Stimulated activated CD4-positive, alpha-beta T cell treated with anti-CD3 and anti-CD28 coated beads, Interleukin-4, amount 100 ng/mL, for 24 hours (primary cell): Measurements from ENCODE around the gene SCRT2.
A peak's percentile ranks its signal among the peaks of the same experiment; 100 is the strongest.
"Not testable (repeated sequence)": the region's sequence is repeated elsewhere in the genome, so short reads cannot be mapped to it uniquely, and the experiment has no call there.

ENCODE experiments used
- DNase-seq: peaks from one replicate; pipeline ENCODE4 v3.0.0-alpha.2; 2020

SCRT2 gene

GRCh38 chr20:675453-676314 is at the start of gene SCRT2:
SCRT2 (minus strand) TSS chr20:675802; CDS start chr20:675601, 201 bp downstream.
- peak; percentile 60 for DNase-seq

GRCh38 chr20:724797-725196 is 49.2 kb upstream of the SCRT2 start:
- not testable (repeated sequence) for DNase-seq

DNA sequence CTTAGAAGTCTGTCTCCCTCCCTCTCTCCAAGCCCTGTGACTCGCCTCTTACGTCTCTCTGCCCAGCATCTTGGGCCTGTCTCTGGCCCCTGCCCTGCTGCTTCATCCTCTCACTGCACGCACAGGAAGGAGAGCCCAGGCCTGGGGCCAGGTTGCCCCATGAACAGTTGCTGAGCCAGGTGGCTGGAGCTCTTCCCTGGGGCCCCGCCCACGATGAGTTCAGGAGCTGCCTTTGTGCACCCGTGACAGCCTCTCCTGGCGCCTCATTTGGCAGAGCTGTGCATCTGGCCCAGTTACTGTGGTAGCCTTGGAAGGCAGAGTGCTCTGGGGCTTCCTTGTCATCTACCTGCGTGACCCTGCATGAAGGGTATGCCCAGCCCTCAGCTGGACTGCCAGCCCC is 48.2 kb upstream of the SCRT2 start:
- DNase-seq: no peak

DNA sequence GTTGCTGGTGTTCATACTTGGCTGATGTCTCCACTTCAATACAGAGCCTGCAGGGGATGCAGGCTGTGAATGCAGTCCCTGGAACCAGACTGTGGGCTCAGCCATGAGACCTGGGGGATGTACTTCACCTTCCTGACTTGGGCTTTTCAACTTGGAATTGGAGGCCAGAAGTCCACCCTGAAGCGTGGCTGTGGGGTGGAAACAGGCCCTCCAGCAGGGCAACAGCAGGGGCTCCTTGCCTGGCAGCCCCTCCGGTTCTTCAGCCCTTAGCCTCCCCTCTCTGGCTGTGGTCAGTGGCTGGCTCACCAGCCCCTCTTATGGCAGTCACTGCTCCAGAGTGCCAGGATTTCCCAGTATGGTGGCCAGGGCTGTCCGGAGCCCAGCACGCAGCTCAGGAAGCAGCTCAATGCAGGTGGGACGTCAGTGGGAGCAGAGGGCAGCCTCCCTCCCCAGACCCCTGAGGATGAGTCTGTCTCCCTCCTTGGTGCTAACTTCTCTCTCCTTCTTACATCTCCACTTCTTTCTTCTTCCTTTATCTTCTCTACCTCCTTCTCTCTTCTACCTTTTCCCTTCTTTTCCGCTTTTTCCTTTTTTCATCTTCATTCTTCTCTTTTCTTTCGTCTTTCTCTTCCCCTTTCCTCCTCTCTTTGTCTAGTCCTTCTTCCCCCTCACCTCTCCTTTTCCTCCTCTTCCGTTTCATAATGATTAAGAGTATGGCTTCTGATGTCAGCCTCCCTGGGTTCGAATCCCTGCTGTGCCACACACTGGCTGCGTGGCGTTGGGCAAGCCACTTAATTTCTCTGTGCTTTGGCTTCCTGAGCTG is 47.4 kb upstream of the SCRT2 start:
- no peak for DNase-seq

DNA sequence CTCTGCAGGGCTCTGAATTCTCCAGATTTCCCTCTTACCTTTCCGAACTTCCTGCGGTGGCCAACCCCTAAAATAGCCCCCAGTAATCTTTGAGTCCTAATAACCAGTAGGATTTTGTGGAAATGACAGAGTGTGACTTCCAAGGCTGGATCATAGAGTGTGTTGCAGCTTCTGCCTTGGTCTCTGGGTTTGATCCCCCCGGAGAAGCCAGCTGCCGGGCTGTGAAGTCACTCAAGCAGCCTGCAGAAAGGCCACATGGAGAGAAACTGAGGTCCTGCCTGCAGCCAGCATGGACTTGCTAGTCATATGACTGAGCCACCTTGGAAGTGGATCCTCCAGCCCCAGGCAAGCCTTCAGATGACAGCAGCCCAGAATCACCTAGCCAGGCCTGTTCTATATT is 46.3 kb upstream of the SCRT2 start:
- DNase-seq: no peak

DNA sequence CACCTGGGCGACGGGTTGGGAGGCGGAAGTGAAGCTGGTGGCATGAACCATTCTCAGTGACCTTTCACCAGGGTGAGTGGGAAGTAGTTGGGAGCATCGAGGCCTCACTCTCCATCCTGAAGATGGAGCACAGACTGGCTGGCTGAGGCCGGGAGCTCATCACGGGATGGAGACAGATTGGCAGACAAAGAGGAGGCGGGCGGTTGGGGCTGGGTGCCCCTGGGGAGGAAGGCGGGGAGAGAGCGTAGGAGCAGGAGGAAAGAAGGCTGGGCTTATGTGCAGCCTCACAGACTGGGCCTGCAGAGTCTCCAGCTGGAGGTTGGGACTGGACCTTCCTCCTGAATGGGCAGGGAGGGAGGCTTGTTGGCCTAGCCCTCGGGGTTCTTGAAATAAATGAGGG is 44.2 kb upstream of the SCRT2 start:
- DNase-seq: no peak

DNA sequence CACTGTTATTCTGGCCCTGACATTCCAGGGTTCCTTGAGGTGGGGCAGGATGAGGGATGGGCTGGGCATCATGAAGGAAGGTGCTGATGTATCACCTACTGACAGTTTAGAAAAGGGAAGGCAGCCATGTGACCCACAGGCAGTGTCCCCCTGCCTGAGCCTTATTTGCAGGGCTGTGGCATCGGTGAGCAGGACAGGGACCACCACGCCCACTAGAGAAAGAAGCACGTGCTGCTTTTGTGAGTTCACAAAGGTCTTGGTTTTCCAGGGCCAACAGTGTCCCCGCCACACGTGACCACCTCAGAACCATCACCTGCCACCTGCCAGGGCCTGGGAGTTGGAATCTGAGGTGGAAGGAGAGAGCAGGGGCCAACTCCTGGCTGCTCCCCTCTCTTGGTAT is 43.5 kb upstream of the SCRT2 start:
- no peak for DNase-seq

GRCh38 chr20:717832-718231 is 42.2 kb upstream of the SCRT2 start:
- no peak for DNase-seq

- DNase-seq: no peak
Observed at GRCh38 chr20:717271-717670, 41.7 kb upstream of the SCRT2 start.

- no peak for DNase-seq
Observed at GRCh38 chr20:714453-714852, 38.9 kb upstream of the SCRT2 start.

DNA sequence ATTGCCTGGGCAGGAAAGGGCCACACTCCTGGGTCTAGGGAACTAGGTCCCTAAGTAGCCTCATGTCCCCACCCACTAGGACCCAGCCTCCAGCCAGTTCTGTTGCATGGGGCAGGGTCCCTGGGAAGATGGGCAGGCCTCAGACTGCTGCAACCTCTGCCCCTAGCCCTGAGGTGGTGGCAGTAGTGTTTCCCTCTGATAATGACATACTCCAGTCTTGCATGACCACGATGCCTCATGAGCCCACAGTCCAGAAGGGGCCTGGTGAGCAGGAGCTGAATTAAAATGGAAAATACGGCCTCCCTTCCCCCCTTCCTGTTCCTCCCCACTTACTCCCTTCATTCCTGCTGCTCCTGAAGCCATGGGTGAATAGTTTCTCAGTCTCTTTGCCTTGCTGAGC is 36.0 kb upstream of the SCRT2 start:
- DNase-seq: no peak

DNA sequence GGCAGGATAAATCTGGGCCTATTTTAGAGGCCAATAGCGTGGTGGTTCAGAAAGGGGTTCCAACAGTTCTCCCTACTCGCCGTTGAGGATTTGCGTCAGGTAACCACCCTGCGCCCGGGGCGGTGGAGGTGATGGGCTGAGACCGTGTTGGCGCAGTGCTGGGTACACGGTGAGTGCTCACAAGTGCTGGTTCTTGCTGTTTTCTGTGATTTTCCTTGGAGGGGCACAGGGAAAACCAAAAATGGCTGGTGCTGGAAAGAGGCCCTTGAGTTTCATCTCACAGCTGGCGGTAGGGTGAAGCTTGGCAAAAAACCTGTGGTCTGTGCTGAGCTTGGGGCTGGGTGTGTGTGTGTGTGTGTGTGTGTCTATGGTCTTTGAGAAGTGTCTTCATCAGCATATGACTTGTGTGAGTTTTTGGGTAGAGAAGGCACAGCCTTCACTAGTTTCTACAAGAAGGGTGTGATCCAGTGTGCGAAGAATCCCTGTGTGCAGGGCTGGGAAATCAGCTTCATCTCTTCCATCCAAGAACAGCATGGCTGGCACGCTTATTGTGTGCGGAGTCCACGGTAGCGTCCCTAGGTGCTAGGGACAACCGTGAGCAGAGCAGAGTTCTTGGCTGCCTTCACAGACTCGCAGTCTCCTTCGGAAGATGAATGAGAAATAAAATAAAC is 35.3 kb upstream of the SCRT2 start:
- no peak for DNase-seq

DNA sequence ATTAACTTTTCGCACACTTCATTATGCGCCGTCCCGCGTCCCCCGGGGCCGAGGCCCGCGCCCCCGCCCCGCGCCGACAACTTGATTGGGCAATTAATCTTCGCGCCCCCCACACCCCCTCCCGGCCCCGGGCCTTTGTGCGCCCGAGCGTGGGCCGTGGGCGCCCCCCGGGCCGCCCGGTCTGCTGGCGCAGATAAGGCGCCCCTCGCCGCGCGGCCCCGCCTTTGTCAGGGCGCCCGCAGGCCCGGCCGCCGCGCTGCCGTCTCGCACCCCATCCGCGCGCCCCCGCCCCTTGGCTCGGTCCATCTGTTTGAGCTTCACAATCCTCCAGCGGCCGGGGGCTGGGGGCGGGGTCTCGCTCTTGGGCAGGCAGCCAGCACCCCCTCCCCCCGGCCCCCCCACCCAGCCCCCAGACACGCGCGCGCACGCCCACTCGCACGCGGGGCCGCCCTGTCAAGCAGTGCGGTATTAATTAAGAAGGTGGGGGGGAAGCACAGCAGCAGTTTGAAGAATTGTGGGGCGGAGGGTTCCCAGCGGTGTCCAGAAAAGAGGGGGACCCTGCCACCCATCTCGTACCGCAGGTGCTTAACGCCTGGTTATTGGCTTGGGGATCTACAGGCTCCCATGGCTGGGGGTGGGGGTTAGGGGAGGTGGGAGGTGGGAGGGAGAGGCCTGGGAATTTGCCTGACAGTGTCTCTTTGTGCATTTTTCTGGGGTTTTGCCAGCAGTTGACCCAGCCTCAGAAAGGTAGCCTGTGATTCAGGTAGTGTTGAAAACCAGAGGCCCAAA is 34.6 kb upstream of the SCRT2 start:
- no peak for DNase-seq

DNA sequence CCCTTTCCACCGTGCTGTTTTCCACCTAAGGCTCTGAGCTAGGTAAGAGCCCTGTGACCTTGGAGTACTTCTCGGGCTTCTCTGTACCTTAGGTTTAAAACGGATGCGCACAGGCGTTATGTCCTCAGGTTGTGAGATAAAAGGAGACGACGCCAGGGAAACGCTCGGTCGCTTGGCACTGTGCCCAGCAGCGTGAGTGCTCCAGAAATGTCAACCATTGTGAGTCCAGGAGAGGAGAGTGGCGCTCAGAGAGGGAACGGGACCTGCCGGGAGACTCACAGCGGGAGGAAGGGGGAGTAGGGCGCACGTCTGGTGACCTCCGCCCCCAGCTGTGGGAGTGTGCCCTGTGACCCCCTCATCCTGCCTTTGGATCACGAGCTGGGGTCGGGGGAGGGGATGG is 33.8 kb upstream of the SCRT2 start:
- no peak for DNase-seq

- DNase-seq: no peak
Observed at GRCh38 chr20:708956-709355, 33.4 kb upstream of the SCRT2 start.

DNA sequence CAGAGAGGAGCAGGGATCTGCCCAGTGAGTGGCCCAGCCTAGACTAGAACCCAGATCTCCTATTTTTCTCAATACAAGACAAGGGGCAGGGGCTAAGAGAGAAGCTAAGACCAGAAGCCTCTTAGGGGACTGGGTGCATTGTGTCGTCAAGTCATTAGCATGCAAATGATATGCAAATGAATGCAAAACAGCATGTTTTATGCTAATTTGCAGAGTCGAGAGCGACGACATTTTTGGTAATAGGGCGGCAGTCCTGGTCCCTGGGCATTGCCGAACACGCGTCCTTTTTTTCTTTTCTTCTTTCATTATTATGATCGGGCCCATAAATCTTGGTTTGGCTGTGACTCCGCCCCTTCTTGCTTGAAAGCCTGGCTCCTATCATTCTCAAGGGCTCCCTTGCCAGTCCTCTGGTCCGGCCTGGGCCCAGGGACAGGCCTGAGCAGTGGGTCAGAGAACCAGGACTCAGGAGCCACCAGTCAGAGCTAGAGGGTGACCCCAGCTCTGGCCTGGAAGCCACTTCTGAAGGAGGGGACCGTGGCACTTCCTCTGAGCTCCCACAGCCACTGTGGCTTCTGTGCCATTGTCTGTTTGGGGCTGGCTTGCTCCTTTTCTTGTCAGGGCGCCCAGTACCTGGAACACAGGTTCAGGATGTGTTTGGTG is 32.0 kb upstream of the SCRT2 start:
- no peak for DNase-seq

DNA sequence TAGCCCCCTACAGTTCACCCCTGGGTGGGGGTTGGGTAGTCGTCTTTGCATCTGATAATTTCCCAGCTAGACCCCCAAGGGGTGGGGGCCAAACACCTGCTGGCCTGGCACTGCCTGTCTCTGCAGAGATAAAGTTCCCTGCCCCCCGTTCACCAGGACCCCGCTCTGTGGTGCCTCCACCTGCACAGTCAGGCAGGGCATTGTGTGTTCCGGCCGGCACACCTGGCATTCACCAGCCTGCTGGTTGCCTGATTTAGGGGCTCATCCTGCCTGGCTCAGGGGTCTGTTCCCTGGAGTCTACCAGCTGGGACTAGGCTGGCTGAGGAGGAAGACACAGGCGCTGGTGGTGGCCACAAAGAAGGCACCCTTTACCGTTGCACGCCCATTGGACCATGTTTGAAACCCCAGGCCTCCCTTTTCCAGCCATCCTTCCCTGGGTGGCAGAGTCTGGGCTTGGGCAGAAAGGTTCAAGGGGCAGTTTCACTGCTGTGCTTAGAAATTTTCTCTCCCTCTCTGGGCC is 30.8 kb upstream of the SCRT2 start:
- no peak for DNase-seq

- DNase-seq: no peak
Observed at GRCh38 chr20:704726-705125, 29.1 kb upstream of the SCRT2 start.

DNA sequence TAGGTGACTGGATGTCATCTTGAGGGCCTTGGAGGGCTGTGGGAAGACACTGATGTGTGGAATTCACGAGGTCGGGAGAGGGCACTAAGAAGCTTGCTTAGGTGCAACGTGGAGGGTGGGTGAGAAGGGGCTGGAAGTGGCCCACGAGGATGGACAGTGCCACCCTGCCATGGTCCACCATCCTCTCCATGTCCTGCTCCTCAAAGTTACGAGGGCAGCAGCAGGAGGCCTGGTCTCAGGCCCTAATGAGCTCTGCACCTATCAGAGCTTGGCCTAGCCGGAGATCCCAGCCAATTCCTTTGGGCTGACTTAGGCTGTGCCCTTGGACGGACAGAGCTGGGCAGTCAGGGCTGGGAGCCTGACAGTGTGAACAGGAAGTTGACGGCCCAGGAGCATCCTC is 27.8 kb upstream of the SCRT2 start:
- DNase-seq: no peak

DNA sequence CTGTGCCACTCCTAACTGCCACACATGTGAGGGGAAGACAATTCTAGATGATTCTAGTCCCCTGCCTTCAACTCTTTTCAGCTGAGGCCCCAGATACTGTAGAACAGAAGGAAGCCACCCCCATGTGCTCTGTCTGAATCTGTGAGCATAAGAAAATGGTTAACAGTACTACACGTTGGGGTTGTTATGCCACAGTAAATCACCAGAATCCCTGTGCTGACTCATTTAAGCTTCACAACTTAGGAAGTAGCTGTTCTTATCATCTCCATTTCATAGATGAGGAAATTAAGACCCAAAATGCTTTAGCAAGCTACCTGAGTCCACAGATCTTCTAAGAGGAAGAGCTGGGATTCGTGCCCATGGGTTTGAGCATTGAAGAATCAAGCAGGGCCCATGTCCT is 27.4 kb upstream of the SCRT2 start:
- no peak for DNase-seq

DNA sequence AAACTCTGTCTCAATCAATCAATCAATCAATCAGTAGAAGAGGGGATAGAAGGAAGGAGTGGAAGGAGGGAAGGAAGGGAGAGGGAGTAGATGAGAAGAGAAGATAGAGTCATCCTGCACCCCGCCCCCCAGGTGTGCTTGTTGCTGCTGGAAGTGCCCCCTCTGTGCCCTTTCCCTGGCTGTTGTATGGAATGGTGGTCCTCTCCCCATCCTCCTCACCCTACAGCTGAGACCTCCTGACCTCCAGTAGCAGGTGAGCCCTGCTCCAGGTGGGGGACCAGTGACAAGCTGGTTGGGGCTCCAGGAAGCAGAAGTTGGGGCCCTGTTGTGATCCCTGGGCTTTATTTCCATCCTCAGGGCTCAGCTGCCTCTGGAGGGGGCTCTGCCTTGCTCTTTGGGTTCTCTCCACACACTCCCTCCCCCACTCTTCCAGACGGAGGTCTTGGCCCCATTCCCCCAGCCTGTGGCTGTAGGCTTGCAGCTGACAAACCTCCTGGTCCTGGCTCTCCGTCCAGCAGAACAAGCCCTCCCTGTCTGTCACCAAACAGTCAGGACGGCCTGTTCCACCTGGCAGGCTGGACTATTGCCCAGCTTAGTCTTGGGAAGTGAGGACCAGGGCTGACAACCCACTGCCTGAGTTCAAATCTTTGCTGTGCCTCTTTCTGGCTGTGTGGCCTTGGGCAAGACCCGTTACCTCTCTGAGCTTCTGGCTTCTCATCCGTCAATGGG is 26.0 kb upstream of the SCRT2 start:
- no peak for DNase-seq
